IMR-90 (cell line): ENCODE measurements around the gene ZCCHC7. TPM values are rescaled to one million over a fixed set of nuclear protein-coding genes. Genes with fewer than 3 reads are reported as not detected.

Source experiments
- ATAC-seq: fragments of 200-7000 bp; cut with Tn5 transposase; 2 replicates; pipeline ENCODE4 v1.9.1; 2020; ENCODE audit warnings: low read depth, mild to moderate bottlenecking, moderate library complexity
- BruUV-seq: library from RNA; stranded (reverse); fragments of 400-500 nt; replicated peaks from 2 replicates; lab custom pipeline; 2021; lab: Mats Ljungman, UMichigan
- CTCF ChIA-PET: fragments of 300-600 bp; formaldehyde crosslinking; extraction: SDS; loops from one replicate; lab custom pipeline; 2021; ENCODE audit warnings: antibody characterized with exemption; lab: Yijun Ruan, JAX
- POLR2A ChIA-PET: fragments of 300-600 bp; sonication (Branson Sonifier 250); formaldehyde crosslinking; loops from one replicate; lab custom pipeline; 2022; ENCODE audit warnings: antibody characterized with exemption; ENCODE audit not compliant: unreplicated experiment; lab: Charles Lee
- DNase-seq: peaks from one replicate; pipeline ENCODE4 v3.0.0; 2013
- H2AFZ ChIP-seq: replicated peaks from 2 replicates; pipeline ENCODE3; 2013; ENCODE audit warnings: low read length, mild to moderate bottlenecking; ENCODE audit not compliant: poor library complexity
- H2AK5ac ChIP-seq: 2 replicates; pipeline ENCODE4 v1.6.1; 2013; ENCODE audit warnings: low read depth, low read length, inconsistent platforms
- H2AK9ac ChIP-seq: replicated peaks from 2 replicates; pipeline ENCODE3; 2013; ENCODE audit warnings: mild to moderate bottlenecking, low read depth, low read length, moderate library complexity; ENCODE audit not compliant: poor library complexity
- H2BK120ac ChIP-seq: 2 replicates; pipeline ENCODE4 v1.6.1; 2013; ENCODE audit warnings: low read depth, low read length, inconsistent platforms
- H2BK15ac ChIP-seq: 3 replicates; pipeline ENCODE4 v1.6.1; 2013; ENCODE audit warnings: low read depth, low read length, inconsistent platforms
- H2BK20ac ChIP-seq: 2 replicates; pipeline ENCODE4 v1.6.1; 2013; ENCODE audit warnings: low read depth, mild to moderate bottlenecking, inconsistent platforms, low read length, moderate library complexity
- H2BK5ac ChIP-seq: 2 replicates; pipeline ENCODE4 v1.6.1; 2013; ENCODE audit warnings: mild to moderate bottlenecking, low read depth, low read length, inconsistent platforms; ENCODE audit not compliant: poor library complexity, severe bottlenecking
- H3K14ac ChIP-seq: replicated peaks from 2 replicates; pipeline ENCODE4 v1.6.1; 2013; ENCODE audit warnings: low read depth, low read length, inconsistent platforms
- H3K18ac ChIP-seq: 2 replicates; pipeline ENCODE4 v1.6.1; 2013; ENCODE audit warnings: low read depth, low read length, control low read depth
- H3K23ac ChIP-seq: 2 replicates; pipeline ENCODE4 v1.6.1; 2013; ENCODE audit warnings: low read depth, low read length, inconsistent platforms
- H3K27ac ChIP-seq: 2 replicates; pipeline ENCODE4 v1.5.1; 2013; ENCODE audit warnings: mild to moderate bottlenecking, control low read depth, low read length; ENCODE audit not compliant: insufficient read depth
- H3K27me3 ChIP-seq: 2 replicates; pipeline ENCODE4 v1.6.1; 2013; ENCODE audit warnings: low read length; ENCODE audit not compliant: control insufficient read depth, insufficient read depth
- H3K36me3 ChIP-seq: 2 replicates; pipeline ENCODE4 v1.6.1; 2013; ENCODE audit warnings: low read length, mixed read lengths; ENCODE audit not compliant: control insufficient read depth, insufficient read depth
- H3K4ac ChIP-seq: 2 replicates; pipeline ENCODE4 v1.6.1; 2013; ENCODE audit warnings: low read depth, low read length, inconsistent platforms
- H3K4me1 ChIP-seq: 2 replicates; pipeline ENCODE4 v1.6.1; 2013; ENCODE audit warnings: low read length, mixed read lengths; ENCODE audit not compliant: control insufficient read depth, insufficient read depth
- H3K4me2 ChIP-seq: 2 replicates; pipeline ENCODE4 v1.6.1; 2013; ENCODE audit warnings: low read depth, mild to moderate bottlenecking, control low read depth, low read length, moderate library complexity
- H3K4me3 ChIP-seq: 2 replicates; pipeline ENCODE4 v1.5.1; 2013; ENCODE audit warnings: low read depth, mild to moderate bottlenecking, control low read depth, low read length, moderate library complexity; ENCODE audit not compliant: insufficient read depth
- H3K56ac ChIP-seq: 2 replicates; pipeline ENCODE4 v1.6.1; 2013; ENCODE audit warnings: low read length, inconsistent platforms; ENCODE audit not compliant: insufficient read depth; ENCODE audit errors: extremely low read depth
- H3K79me1 ChIP-seq, 2 experiments: 2 replicates each; pipeline ENCODE4 v1.6.1; 2013; ENCODE audit warnings: low read length in 2 of 2, inconsistent platforms in 1 of 2, low read depth in 1 of 2
- H3K9ac ChIP-seq: 2 replicates; pipeline ENCODE4 v1.6.1; 2013; ENCODE audit warnings: low read depth, low read length, control low read depth
- H3K9me1 ChIP-seq: 2 replicates; pipeline ENCODE4 v1.6.1; 2013; ENCODE audit warnings: low read length, inconsistent platforms; ENCODE audit not compliant: insufficient read depth
- H3K9me3 ChIP-seq: 2 replicates; pipeline ENCODE4 v1.6.1; 2013; ENCODE audit warnings: low read length; ENCODE audit not compliant: control insufficient read depth, insufficient read depth
- H4K20me1 ChIP-seq: 2 replicates; pipeline ENCODE4 v1.6.1; 2013; ENCODE audit warnings: low read length, inconsistent platforms; ENCODE audit not compliant: insufficient read depth
- H4K5ac ChIP-seq: 2 replicates; pipeline ENCODE4 v1.6.1; 2013; ENCODE audit warnings: mild to moderate bottlenecking, low read depth, low read length, control low read depth
- H4K8ac ChIP-seq, 2 experiments: 2 replicates each; pipeline ENCODE4 v1.6.1; 2013; ENCODE audit warnings: low read depth in 2 of 2, low read length in 2 of 2, control low read depth in 1 of 2, inconsistent platforms in 1 of 2
- H4K91ac ChIP-seq: 2 replicates; pipeline ENCODE4 v1.6.1; 2013; ENCODE audit warnings: low read depth, low read length, inconsistent platforms; ENCODE audit not compliant: insufficient read depth
- BHLHE40 ChIP-seq: fragments of 150-350 bp; IDR thresholded peaks from 2 replicates; pipeline ENCODE4 v1.6.1; 2016; ENCODE audit warnings: mild to moderate bottlenecking, low read depth, low read length
- CEBPB ChIP-seq: IDR thresholded peaks from 2 replicates; pipeline ENCODE4 v1.6.1; 2012; ENCODE audit warnings: low read depth, low read length, improper control_type of control experiment
- CHD1 ChIP-seq: IDR thresholded peaks from 2 replicates; pipeline ENCODE4 v1.6.1; 2012; ENCODE audit warnings: low read depth, low read length, improper control_type of control experiment
- MAFK ChIP-seq: IDR thresholded peaks from 2 replicates; pipeline ENCODE4 v1.6.1; 2012; ENCODE audit warnings: low read depth, low read length, improper control_type of control experiment
- MAZ ChIP-seq: IDR thresholded peaks from 2 replicates; pipeline ENCODE4 v1.6.1; 2012; ENCODE audit warnings: low read depth, mild to moderate bottlenecking, low read length, improper control_type of control experiment, moderate library complexity, borderline replicate concordance
- MXI1 ChIP-seq: IDR thresholded peaks from 2 replicates; pipeline ENCODE4 v1.6.1; 2012; ENCODE audit warnings: low read depth, mild to moderate bottlenecking, low read length, moderate library complexity, borderline replicate concordance
- NFE2L2 ChIP-seq: fragments of 150-350 bp; IDR thresholded peaks from 2 replicates; pipeline ENCODE4 v1.6.1; 2016; ENCODE audit warnings: low read depth, mild to moderate bottlenecking, low read length
- POLR2A ChIP-seq: IDR thresholded peaks from 2 replicates; pipeline ENCODE4 v1.6.1; 2012; ENCODE audit warnings: mild to moderate bottlenecking, low read depth, low read length
- RAD21 ChIP-seq: IDR thresholded peaks from 2 replicates; pipeline ENCODE4 v1.6.1; 2012; ENCODE audit warnings: low read length, improper control_type of control experiment
- RCOR1 ChIP-seq: IDR thresholded peaks from 2 replicates; pipeline ENCODE4 v1.6.1; 2012; ENCODE audit warnings: mild to moderate bottlenecking, low read length, improper control_type of control experiment; ENCODE audit not compliant: insufficient replicate concordance
- RFX5 ChIP-seq: IDR thresholded peaks from 2 replicates; pipeline ENCODE4 v1.8.0; 2012; ENCODE audit warnings: low read depth, mild to moderate bottlenecking, low read length, moderate library complexity
- USF2 ChIP-seq: fragments of 150-350 bp; IDR thresholded peaks from 2 replicates; pipeline ENCODE4 v1.6.1; 2017; ENCODE audit warnings: mild to moderate bottlenecking, antibody characterized with exemption, low read length, low read depth
- WGBS, 2 experiments: methylation state at CpG; one replicate each; pipeline versions ENCODE4 v1.1.5 to v1.1.7; 2013; ENCODE audit warnings: missing lambda C conversion rate in 2 of 2; ENCODE audit not compliant: insufficient read length in 1 of 2; ENCODE audit errors: extremely low coverage in 2 of 2; 5-methylcytosine and 5-hydroxymethylcytosine counted together
- dilution Hi-C: fragments of 300-500 bp; cut with HindIII; formaldehyde crosslinking; loops from one replicate; pipeline ENCODE4 v1.14.3; 2018; ENCODE audit warnings: low sequenced_read_pairs; ENCODE audit not compliant: unreplicated experiment
- in situ Hi-C: fragments of 300-500 bp; cut with MboI; formaldehyde crosslinking; loops from 3 replicates; pipeline ENCODE4 v1.14.3; 2019; ENCODE audit warnings: low sequenced_read_pairs, inconsistent platforms, mixed read lengths
- intact Hi-C: fragments of 100-400 bp; cut with micrococcal nuclease; formaldehyde crosslinking; loops from 2 replicates; pipeline ENCODE4 v1.10.0; 2022
- polyA plus RNA-seq, 3 experiments: library from polyadenylated mRNA; depleted of rRNA; stranded (reverse); fragments of >200 nt; gene quantifications; 2 replicates each; pipeline ENCODE4 v1.2.3, GENCODE V29; 2012; ENCODE audit warnings: low replicate concordance in 1 of 3
- total RNA-seq: library from RNA; depleted of rRNA; stranded (reverse); fragments of >200 nt; gene quantifications from 2 replicates; pipeline ENCODE4 v1.2.3, GENCODE V29; 2012
- TF ChIP-seq, protein P1 (sequence below): conservative IDR thresholded peaks from 2 replicates; pipeline ENCODE4 v1.5.1; 2012; ENCODE audit warnings: mild to moderate bottlenecking, low read depth, low read length, improper control_type of control experiment

Gene ZCCHC7
- total and polyA plus RNA-seq, 2 of the 4 experiments (the other 2 are of a cell fraction), result 13.6 to 28.7 TPM

DNA sequence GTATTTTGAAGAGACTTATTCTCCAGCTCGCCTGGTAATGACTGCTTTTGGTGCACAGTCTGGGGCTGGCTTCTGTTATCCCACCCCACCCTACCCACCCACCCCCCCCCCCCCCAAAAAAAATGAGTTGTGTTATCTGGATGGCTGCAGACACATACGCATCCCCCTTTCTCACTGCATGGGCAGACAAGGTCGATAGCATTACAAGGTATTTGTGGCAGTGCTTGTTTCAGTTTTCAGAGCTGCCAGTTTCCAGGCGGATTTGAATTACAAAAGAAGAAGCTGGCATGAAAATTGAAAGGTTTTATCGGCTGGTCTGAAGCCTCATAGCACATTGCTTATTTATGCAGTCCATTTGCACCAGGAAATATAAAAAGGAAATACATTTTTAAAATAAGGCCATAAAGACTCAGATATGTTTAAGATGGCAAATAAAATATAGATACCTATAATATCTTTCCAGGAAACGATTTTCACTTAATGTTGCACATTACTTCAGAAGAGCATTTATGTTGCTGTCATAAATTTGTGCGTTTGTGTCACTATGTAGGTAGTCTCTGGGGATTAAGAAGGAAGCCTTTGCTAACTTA lies 217.0 kb downstream of the ZCCHC7 start:
- WGBS, 2 experiments, result 100% methylated on average over 1 of the region's 7 CpGs; no CpG with 5 or more reads in 1 of the 2 experiments
- in situ Hi-C loops, result loop anchor here (10.0 kb wide), 1 partner anchor 343 kb away; no protein-coding TSS in a partner anchor

More for the DNA sequence above, 217.0 kb downstream of the ZCCHC7 start:
- no peak for TF ChIP-seq RFX5
- no peak for TF ChIP-seq RCOR1
- no peak for TF ChIP-seq NFE2L2
- no peak for TF ChIP-seq CHD1
- TF ChIP-seq, protein P1, sequence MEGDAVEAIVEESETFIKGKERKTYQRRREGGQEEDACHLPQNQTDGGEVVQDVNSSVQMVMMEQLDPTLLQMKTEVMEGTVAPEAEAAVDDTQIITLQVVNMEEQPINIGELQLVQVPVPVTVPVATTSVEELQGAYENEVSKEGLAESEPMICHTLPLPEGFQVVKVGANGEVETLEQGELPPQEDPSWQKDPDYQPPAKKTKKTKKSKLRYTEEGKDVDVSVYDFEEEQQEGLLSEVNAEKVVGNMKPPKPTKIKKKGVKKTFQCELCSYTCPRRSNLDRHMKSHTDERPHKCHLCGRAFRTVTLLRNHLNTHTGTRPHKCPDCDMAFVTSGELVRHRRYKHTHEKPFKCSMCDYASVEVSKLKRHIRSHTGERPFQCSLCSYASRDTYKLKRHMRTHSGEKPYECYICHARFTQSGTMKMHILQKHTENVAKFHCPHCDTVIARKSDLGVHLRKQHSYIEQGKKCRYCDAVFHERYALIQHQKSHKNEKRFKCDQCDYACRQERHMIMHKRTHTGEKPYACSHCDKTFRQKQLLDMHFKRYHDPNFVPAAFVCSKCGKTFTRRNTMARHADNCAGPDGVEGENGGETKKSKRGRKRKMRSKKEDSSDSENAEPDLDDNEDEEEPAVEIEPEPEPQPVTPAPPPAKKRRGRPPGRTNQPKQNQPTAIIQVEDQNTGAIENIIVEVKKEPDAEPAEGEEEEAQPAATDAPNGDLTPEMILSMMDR, result no peak
- TF ChIP-seq USF2, result no peak
- TF ChIP-seq BHLHE40, result no peak
- TF ChIP-seq MAZ, result no peak
- no peak for TF ChIP-seq POLR2A
- no peak for TF ChIP-seq MXI1
- TF ChIP-seq CEBPB, result no peak
- TF ChIP-seq MAFK, result no peak
- TF ChIP-seq RAD21, result no peak
- Histone ChIP-seq H3K18ac (no peak overlapping the region), H4K91ac (no peak overlapping the region), H2BK15ac (no peak overlapping the region), H3K4me3 (no peak overlapping the region), H4K20me1 (no peaks in the 10 kb centered on the region), H3K23ac (no peak overlapping the region), H3K4me2 (no peak overlapping the region), H2BK5ac (no peak overlapping the region), H3K79me1 (no peaks in the 10 kb centered on the region; a peak in 1 of 4 replicates), H2AK5ac (no peak overlapping the region), H3K27me3 (no peaks in the 10 kb centered on the region), H3K27ac (no peak overlapping the region), H3K4me1 (no peaks in the 10 kb centered on the region), H3K56ac (no peak overlapping the region), H3K36me3 (no peaks in the 10 kb centered on the region), H3K4ac (no peak overlapping the region), H4K5ac (no peak overlapping the region), H2BK20ac (no peak overlapping the region), H3K14ac (no peak overlapping the region), H2BK120ac (no peak overlapping the region), H2AFZ (no peak overlapping the region), H4K8ac (no peak overlapping the region), H3K9me3 (no peaks in the 10 kb centered on the region), H2AK9ac (no peak overlapping the region), H3K9me1 (no peaks in the 10 kb centered on the region), H3K9ac (no peak overlapping the region)
- dilution Hi-C loops, result no loop called here
- ATAC-seq (no peak), DNase-seq (no peak)
- ChIA-PET POLR2A (no interaction called here), CTCF (interaction anchor here (0.9 kb wide), 1 partner anchor 10 kb away, joined by 3 read pairs; no protein-coding TSS in a partner anchor)
- no TSS peak for BruUV-seq
- intact Hi-C loops, result no loop called here
